Measurements from ENCODE around the gene VKORC1.

VKORC1 gene

GRCh38 chr16:31130336-31130891, 35.8 kb upstream of the VKORC1 start:
- DNase-seq (ENCODE audit: low read depth in 2 of 2): no peak

- no peak for DNase-seq (ENCODE audit: low read depth in 2 of 2)
Measured at GRCh38 chr16:31129568-31130335, 35.2 kb upstream of the VKORC1 start.

GRCh38 chr16:31128711-31129567, 34.3 kb upstream of the VKORC1 start:
- no peak for DNase-seq (ENCODE audit: low read depth in 2 of 2)

- no peak for DNase-seq (ENCODE audit: low read depth in 2 of 2)
Measured at GRCh38 chr16:31127182-31127581, 32.6 kb upstream of the VKORC1 start.

- no peak for DNase-seq (ENCODE audit: low read depth in 2 of 2)
Measured at GRCh38 chr16:31125844-31126243, 31.2 kb upstream of the VKORC1 start.

DNA sequence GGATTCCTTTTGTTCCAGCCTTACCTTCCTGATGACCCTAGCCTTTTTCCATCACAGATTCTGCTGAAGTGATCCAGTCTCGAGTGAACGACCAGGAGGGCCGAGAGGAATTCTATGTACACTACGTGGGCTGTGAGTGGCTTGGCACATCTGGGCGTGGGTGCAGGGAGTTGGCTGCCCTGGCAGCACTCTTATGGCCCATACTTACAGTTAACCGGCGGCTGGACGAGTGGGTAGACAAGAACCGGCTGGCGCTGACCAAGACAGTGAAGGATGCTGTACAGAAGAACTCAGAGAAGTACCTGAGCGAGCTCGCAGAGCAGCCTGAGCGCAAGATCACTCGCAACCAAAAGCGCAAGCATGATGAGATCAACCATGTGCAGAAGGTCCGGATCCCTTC, 25.5 kb upstream of the VKORC1 start:
- DNase-seq (ENCODE audit: low read depth in 2 of 2): no peak

- no peak for DNase-seq (ENCODE audit: low read depth in 2 of 2)
Measured at GRCh38 chr16:31118223-31119155, 23.9 kb upstream of the VKORC1 start.

DNA sequence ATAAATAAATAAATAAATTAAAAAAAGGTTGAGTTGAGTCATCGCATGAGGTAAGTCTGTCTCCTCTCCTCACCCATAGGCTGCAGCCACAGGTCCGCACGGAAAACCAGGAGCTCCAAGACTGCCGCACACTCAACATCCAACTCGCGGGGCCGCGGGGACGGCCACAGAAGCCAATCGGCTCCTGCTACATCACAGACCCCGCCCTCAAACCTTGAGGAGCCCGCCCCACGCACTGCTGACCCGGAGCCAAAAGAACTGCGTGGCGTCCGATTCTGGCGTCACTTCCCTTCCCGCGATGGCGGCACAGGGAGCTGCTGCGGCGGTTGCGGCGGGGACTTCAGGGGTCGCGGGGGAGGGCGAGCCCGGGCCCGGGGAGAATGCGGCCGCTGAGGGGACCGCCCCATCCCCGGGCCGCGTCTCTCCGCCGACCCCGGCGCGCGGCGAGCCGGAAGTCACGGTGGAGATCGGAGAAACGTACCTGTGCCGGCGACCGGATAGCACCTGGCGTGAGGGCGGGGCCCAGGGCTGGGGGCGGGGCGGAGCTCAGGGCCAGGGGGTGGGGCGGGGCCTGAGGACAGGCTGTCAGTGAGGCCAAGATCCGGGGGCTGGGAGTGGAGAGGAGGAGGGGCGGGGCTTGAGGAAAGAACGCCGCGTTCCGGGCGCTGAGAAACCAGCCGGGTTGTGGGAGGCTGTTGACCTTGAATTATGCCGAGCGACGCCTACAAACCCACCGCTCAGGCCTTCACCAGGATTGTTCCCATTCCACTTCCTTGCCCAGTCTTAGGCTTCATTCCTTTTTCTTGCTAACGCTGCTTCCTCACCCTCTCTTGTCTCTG, 23.0 kb upstream of the VKORC1 start, which contains the start of gene KAT8:
TSS of gene KAT8 (plus strand) at position 281 of the 839 bp plus-strand sequence. CDS start at position 299, 18 bp downstream.
- peak; percentile 87 to 92 for DNase-seq (ENCODE audit: low read depth in 2 of 2)

GRCh38 chr16:31114468-31114867, 19.9 kb upstream of the VKORC1 start:
- no peak for DNase-seq (ENCODE audit: low read depth in 2 of 2)

- no peak for DNase-seq (ENCODE audit: low read depth in 2 of 2)
Measured at GRCh38 chr16:31113121-31114120, 18.8 kb upstream of the VKORC1 start.

- DNase-seq (ENCODE audit: low read depth in 2 of 2): no peak
Measured at GRCh38 chr16:31112711-31113110, 18.1 kb upstream of the VKORC1 start.

- no peak for DNase-seq (ENCODE audit: low read depth in 2 of 2)
Measured at GRCh38 chr16:31111881-31112466, 17.4 kb upstream of the VKORC1 start.

- no peak for DNase-seq (ENCODE audit: low read depth in 2 of 2)
Measured at GRCh38 chr16:31110106-31111034, 15.8 kb upstream of the VKORC1 start.

- DNase-seq (ENCODE audit: low read depth in 2 of 2): no peak
Measured at GRCh38 chr16:31109622-31110021, 15.0 kb upstream of the VKORC1 start.

- DNase-seq (ENCODE audit: low read depth in 2 of 2): no peak
Measured at GRCh38 chr16:31108794-31109558, 14.4 kb upstream of the VKORC1 start.

GRCh38 chr16:31108035-31108793, 13.6 kb upstream of the VKORC1 start, which contains the start of gene BCKDK:
TSS of gene BCKDK (plus strand) at chr16:31108386. CDS start at chr16:31109224, 838 bp downstream.
- peak in 1 of 2 donors; percentile 40 for DNase-seq (ENCODE audit: low read depth in 2 of 2)

Measured in stimulated activated CD8-positive, alpha-beta memory T cell treated with anti-CD3 and anti-CD28 coated beads, Interleukin-7, amount 100 ng/mL, for 1 hour (primary cell).